Activated CD4-positive, CD25-positive, alpha-beta regulatory T cell treated with anti-CD3 and anti-CD28 coated beads, Interleukin-2, amount 50 U/mL, for 72 hours (primary cell): ENCODE results near the gene POLG.
A peak's percentile ranks its signal among the peaks of the same experiment; 100 is the strongest.

Experiments used
- DNase-seq: peaks from one replicate; pipeline ENCODE4 v3.0.0; 2021

The POLG gene

GRCh38 chr15:89334510-89335297 lies at the start of gene POLG:
Gene POLG (minus strand): TSS chr15:89334824. CDS start chr15:89333754, 1,070 bp downstream.
- peak; percentile 99 for DNase-seq

- DNase-seq, result no peak
These were observed 49.6 kb upstream of the POLG start for GRCh38 chr15:89384176-89384604.

DNA sequence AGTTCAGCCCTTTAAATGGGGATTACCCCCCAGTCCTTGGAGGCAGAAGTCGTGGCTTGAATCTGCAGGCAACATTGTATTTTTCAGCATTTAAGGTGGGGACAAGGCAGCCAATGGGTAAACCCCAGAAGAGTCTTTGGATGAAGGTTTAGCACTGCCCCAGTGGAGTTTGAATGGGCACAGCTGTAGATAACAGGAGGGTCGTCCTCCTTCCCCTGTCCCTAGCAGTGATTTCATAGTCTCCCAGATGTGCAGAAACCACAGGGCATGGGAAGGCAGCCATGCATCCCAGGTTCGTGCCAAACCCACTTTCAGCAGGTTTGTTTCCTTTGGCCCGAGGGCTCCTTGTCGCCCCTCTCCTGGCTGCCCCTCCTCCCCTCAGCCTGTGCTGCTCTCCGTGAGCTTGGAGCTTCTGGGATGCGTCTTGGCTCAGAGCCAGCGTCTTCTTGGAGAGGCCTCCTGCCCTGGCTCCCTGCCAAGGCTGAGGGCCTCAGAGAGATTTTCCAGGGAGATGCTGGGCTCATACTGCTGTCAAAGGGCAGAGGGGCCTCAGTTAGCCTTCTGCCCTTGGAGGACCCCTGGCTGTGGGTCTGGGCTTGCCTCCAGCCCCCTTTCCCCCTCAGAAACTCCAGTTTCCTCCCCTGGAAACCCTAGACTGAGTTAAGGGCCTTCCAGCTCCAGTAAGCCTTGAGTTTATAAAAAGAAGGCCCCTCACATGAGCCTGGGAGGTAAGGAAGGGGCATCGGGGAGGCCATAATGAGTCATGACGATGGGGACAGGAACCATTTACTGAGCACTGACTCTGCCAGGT lies 48.9 kb upstream of the POLG start:
- DNase-seq, result no peak

- DNase-seq, result no peak
These were observed 47.5 kb upstream of the POLG start for GRCh38 chr15:89381888-89382686.

GRCh38 chr15:89381331-89381730 lies 46.7 kb upstream of the POLG start:
- no peak for DNase-seq

GRCh38 chr15:89379818-89380217 lies 45.2 kb upstream of the POLG start:
- DNase-seq, result no peak

DNA sequence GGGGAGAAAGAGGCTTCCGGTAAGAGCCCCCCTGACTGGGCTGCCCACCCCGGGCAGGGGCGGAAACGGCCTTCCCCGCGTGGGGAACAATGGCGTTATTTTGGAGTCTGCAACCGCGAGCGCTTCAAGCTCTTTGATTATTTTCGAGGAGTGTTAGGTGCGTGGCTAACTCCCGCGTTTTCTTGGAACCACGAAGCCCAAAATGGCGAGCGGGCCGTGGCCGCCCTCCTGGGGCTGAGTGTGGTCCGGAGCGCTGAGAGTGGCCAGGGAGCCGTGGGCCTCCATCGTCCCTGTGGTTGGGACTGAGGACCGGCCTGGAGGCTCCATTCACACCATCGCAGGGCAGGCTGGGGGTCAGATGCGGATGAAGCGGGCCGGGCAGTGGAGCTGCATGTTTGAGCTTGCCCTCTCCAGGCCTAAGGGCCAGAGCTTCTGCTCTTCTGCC lies 44.6 kb upstream of the POLG start:
- DNase-seq, result no peak

DNA sequence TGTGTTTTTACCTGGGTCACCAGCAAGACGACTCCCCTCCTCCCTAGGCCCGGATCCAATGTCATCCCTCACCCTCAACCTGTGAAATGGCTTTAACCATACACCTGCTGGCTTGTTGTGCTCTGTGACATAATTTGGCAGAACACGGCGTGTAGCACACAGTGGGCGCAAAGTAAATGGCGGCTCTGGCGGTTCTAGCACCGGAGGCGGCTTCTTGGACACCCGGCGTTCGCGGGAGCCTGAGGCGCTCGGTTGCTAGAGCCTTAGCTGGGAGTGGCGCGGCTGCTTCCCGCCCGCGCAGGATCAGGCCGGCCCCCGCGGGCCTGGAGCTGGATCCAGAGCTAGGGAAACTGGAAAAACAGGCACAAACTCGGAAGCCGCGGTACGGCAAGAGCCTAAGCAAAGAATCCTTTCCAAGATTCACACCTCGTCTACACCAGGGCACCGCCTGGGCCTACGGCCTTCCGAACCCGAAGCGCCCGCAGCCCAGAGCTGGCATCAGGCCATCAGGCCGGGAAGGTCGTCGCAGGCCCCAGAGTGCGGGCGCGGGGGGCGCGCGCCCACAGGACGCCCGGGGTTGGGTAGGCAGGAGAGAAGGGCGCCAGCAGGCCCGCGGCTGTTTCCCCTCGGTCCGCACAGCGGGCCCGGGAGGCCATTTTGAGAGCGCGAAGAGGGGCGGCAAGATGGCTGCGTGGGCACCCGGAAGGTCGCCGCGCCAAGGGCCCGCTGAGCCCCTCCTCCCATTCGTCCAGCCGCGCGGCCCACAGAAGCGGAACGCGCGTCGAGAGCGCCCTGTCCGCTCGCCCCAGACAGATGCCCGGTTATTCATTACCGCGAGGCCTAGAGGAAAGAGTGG lies 43.9 kb upstream of the POLG start:
- no peak for DNase-seq

GRCh38 chr15:89377842-89378295 lies 43.2 kb upstream of the POLG start:
- no peak for DNase-seq

DNA sequence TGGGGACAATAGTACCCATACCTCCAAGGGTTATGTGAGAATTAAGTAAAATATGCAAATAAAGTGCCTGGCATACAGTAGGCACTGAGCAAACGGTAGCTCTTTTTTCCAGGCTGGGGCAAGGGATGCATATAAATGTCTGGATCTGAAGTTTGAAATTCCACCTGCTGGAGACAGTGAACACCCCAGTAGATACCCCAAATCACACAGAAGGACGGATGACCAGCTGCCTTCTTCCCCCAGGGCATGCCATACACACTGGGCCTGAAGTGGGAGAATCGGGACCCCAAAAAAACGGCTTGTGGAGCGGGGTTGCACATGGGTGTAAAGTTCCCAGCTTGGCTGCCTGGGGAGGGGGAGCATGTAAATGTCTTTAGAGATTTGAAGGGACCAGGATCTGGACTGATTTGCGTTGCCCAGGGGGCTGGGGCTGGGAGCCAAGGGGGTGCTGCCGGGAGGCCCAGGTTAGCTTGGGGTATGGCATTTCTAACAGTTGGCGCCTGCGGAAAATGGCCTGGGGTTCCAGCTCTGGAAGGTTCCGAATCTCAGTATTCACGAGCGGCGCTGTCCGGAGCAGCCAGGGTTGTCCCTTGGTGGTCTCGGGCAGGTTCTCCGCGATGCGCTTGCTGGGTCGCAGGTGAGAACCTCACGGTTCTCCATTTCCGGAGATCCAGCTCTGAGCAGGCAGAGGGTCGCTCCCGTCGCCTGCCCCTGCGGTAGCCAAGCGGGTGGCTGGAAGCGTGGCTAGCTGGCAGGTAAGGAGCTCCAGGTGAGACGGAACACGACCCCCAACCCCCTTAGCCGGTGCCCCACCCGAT lies 42.6 kb upstream of the POLG start:
- no peak for DNase-seq

GRCh38 chr15:89376388-89376787 lies 41.8 kb upstream of the POLG start:
- DNase-seq, result no peak

DNA sequence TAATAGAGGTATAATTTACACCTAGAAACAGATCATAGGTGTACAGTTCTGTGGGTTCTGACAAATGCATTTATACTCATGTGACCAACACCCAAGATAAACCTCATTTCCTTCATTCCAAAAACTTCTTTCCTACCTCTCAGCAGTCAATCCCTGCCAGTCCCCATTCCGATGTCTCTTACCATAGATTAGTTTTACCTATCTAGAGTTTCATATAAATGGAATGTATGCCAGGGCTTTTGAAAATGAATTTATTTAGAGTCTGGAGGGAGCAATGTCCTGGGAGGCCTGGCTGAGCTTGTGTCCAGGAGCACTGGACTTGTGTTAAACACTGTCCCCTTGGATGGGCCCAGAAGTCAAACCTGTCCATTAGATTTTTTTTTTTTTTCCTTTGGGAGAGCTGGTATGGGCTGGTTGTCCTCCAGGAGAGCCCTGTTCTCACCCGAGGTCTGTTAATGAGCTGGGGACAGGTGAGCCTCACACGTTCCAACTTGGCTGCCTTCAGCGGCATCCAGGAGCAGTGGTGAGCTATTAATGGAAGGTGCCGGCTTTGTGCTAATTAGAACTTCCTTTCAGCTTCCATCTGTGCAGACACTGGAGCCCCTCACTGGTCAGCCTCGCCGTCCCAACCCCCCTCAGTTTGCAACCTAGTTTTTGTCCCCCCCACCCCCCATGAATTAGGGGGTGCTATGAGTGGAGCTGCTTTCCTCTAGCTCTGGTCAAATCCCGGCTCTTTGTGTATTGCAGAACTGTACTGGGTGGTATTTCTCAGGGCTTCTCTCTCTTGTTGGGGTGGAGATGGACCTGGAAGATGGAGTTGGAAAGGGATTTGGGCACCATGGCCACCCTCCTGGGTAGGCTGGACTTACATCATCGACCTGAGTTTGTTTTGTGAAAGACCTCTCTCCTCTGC lies 40.7 kb upstream of the POLG start:
- no peak for DNase-seq

GRCh38 chr15:89374086-89374981 lies 39.7 kb upstream of the POLG start:
- no peak for DNase-seq

- no peak for DNase-seq
These were observed 37.7 kb upstream of the POLG start for GRCh38 chr15:89372069-89372935.

DNA sequence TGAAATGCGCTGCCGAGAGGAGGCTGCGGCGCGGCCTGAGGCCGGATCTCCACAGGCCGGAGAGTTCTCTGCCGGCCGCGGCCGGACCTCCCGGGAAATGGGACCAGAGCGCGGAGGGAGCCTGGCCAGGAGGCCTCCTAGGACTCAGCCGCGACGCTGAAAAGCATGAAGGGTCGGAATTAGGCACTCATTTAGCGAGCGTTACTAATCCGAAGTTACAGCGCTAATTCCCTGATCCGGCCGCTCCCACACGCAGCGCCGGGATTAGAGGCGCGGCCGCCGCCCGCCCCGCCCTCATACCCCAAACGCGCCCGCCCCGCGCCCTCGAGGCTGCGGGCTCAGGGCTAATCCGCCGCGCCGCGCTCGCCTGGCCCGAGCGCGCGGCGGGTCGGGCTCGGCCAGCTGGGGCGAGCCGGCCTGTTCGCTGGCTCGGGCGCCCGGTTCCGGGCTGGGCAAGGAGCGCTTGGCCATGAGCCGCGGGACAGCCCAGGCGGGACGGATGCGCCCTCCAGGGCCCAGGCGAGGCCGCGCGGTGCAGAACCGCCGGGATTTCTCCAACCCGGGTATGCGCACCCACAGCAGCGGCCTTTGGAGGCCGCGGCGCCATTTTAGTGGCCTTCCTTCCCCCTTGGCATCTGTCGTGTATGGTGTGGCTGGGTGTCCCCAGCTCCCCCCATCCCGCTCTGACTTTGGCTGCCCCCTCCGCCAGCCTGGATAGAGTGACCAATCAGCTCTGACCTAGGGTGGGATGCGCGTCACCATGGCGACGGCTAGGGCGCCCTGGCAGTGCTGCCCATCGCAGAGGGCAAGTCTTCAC lies 36.8 kb upstream of the POLG start:
- no peak for DNase-seq

GRCh38 chr15:89370978-89371227 lies 36.3 kb upstream of the POLG start:
- no peak for DNase-seq
